Superior temporal gyrus (tissue), 1 donor: Measurements from ENCODE around the gene CCKAR.
A peak's percentile ranks its signal among the peaks of the same experiment; 100 is the strongest.

ENCODE experiments used
- DNase-seq: peaks from one replicate; pipeline ENCODE4 v3.0.0-alpha.2; 2016; ENCODE audit errors: extremely low spot score

The CCKAR gene

DNA sequence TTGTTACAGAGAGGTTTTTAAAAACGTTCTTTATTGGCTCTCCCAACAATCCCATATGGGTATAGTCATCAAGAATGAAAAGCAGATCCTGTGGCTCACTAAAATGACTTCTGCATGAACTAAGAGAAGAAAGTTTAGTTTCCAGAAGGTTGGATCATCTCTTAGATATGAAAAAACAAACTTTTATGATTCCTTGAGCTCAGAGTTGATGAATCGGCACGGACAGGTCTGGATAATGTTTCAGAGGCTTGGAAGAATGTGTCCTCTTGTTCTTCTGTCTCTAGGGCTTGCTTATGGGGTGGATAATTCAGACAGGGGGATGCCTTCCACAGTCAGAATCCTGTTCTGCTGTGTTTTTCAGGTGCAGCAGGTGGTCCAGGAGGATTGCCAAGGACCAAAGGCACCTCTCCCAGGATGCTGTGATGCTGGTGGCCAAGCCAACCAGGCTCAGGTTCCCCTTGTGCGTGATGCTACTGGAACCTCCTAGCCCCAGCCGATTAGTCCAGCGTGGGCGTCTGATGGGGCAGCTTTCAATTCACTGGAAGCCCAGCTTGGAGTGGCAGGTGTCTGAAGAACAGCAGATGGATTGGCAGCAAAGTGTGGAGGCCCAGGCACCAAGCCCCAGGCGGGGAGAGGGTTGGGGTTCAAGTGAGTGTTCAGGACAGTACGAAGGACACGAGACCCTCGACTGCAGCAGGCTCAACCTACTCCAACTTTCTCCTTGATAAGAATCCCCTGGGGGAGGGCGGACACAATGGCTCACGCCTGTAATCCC is 30.3 kb downstream of the CCKAR start:
- no peak for DNase-seq

DNA sequence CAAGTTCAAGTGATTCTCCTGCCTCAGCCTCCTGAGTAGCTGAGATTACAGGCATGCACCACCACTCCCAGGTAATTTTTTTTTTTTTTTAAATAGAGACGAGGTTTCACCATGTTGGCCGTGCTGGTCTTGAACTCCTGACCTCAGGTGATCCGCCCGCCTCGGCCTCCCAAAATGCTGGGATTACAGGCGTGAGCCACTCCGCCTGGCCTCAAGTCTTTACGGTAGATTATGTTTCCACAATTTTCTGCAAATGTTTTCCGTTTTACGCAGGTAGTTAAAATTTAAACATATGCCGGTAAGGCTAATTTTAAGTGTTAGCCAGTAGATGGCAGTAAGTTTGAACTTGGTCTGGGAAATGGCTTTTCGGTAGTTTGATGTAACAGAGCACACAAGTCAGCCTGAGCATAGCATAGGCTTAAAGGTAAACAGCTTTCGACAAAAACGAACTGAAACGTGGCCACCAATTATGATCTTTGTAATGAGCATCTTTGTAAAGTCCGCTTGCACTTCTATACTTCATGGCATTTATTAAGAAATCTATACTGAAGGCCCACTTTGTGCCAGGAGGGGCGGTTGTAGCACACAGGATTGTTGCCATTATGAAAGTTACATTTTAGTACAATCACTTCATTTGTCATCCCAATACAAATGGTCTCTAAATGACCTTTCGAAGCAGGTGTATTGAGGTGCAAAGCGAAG is 31.1 kb downstream of the CCKAR start:
- DNase-seq, result peak; percentile 60

- DNase-seq, result no peak
Observed at GRCh38 chr4:26458157-26458561, 32.1 kb downstream of the CCKAR start.

DNA sequence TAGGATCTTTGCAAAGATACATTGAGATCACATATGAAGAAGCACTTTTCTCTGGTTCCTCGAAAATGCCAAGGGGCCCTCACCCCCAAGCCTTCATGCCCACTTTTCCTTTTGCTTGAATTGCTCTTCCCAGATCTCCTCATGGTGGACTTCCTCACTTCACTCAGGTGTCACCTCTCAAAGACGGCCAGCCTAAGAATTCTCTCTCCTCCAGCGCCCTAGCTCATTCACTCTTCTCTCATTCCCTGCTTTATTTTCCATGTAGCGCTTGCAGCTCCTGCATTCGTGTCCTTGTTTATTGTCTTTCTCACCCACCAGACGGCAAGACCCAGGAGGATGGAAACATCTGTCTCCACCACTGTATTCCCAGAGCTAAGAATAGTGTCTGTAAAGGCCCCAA is 32.9 kb downstream of the CCKAR start:
- no peak for DNase-seq

DNA sequence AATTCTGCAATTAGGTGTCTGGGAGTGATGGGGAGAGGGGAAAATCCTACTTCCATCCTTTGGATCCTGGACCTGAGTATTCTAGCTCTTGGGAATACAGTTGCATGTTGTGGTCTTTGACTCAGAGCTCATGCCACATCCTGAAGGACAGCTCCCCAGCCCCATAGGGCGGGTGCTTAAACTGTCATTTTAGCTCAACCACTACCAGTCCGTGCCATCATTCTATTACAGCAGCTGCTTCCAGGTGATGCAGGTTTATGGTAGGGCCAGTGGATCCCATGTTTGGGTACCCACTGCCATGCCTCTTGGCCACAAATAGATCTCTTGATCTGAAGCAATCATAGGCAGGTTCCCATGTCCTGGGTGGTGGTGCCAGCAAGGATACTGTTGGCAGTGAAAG is 34.7 kb downstream of the CCKAR start:
- no peak for DNase-seq

DNA sequence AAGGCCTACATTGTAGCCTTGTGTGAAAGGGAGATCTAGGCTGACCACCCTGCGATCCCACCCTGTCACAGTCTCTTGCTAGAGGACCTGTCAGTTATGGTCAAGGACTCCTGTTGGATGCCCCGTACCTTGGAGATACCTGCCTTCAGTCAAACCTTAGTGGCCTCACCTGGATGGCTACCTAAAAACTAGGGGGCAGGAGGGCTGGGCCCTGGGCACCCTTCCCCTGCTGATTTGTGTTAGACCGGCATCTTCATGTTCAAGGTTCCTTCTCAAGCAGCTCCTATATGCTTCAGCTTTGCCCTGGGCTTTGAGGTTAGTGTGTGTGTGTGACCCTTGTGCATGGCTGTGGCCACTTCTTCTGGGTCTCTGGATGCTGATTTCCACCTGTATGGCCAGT is 35.3 kb downstream of the CCKAR start:
- no peak for DNase-seq

DNA sequence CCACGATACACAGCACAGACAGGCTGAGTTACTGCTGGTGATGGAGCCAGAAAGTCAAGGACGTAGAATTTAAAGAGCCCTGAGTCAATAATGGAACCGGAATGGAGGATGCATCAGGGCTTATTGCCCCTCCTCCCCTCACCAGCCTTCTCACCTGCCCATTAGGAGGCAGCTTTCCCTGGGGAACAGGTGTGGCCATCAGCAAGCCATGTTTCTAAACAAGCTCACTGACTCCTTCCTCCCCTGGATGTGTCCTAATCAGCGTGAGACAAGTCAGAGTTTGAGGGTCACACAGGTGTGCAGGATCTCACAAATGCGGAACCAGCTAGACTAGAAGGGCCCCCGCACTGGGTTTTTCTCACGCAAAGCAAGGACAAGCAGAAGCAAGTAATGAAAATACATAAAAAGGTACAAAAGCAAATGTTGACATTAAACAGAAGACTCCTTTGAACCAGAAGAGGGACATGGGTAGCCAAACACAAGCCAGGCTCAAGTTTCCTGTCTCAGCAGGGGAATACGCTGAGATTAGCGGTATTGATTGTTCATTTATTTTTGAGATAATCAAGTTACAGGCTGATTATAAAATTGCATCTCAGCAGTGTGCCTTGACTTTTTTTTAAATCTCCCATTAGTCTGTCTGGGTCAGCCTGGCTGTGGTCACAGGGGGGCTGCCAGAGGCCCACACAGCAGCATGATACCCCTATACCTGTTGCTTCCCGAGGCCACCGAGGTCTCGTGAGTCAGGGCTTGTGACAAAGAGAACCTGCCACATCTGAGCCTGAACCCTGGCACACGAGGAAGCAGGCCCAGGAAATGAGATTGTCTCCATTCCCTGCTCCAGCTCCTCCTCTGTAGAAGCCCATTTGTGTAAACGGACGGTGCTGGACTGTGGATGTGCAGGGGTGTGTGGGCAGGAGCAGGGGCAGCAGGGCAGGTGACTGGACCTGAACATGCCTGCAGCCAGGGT is 37.4 kb downstream of the CCKAR start:
- DNase-seq, result no peak

DNA sequence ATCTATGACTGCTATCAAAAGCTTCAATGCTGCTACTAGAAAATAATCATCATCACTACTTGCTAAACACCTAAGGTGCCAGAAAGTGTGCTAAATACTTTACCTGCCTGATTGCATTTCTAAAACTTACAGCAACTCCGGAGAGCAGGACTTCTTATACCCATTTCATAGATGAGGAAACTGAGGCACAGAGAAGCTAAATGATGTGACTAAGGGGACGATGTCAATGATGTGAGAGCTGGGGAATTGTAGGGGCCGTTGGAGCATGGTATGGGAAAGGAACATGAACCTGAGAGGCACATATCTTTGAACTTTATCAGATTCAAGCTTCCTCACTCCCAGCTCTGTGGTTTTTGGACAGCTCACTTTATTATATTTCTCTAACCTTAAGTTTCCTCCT is 38.7 kb downstream of the CCKAR start:
- DNase-seq, result no peak

DNA sequence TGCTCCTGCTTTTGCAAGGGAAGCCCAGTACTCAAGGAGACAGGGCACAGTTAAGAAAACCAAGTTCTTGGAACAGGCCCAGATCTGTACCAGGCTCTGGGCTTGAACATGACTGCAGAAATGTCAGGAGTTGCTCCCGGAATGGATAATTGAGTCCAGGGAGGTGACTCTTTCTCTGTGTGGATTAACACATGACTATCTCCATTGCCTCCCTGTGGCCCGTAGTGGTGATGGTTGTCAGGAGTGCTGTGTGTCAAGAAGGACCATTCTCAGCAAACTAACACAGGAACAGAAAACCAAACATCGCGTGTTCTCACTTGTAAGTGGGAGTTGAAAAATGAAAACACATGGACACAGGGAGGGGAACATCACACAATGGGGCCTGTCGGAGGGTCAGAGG is 39.9 kb downstream of the CCKAR start:
- no peak for DNase-seq

- no peak for DNase-seq
Observed at GRCh38 chr4:26447378-26447777, 42.9 kb downstream of the CCKAR start.

- no peak for DNase-seq
Observed at GRCh38 chr4:26441771-26442170, 48.5 kb downstream of the CCKAR start.

DNA sequence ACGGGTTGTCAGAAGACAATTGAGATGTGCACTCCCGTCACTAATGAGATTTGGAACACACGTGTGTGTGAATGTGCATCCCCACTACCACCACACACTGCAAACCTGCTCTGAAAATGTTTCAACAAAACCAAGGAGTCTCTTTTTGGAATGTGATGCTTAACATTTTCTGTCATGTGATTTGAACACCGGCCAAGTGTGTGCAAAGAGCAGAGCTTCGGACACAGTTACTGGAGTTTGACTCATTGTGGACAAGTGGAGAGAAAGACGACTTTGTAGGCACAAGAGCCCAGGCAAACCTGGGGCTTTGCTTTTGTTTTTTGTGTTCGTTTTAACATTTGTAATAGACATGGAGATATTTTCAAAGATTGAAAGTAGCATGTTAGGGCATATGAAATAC is 49.2 kb downstream of the CCKAR start:
- no peak for DNase-seq

DNA sequence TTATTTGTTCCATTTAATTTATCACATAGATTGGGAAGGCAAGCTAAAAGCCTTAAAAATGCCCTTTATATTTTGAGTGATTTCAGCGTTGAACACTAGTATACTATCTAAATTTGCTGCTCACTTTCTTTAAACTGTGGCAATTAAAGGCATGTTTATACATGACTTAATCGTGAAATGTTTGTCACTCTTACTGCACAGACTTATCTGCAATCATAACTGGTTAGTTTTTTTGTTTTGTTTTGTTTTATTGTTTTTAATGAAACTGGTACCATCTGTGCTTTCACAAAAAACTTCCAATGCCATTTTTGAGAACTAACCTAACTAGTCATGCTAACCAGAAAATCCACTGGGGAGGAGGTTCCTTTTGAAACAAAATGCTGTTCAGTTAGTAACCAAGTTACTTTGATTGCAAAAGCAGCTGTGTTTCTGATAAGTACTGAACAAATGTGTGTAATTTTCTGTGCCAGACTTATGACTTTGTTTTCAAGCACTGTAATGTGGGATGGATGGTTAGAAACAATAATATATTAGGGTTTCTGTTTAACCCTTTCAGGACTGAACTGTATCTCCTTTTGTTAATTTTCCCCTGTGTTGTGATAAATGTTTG is 56.1 kb downstream of the CCKAR start:
- DNase-seq, result no peak

DNA sequence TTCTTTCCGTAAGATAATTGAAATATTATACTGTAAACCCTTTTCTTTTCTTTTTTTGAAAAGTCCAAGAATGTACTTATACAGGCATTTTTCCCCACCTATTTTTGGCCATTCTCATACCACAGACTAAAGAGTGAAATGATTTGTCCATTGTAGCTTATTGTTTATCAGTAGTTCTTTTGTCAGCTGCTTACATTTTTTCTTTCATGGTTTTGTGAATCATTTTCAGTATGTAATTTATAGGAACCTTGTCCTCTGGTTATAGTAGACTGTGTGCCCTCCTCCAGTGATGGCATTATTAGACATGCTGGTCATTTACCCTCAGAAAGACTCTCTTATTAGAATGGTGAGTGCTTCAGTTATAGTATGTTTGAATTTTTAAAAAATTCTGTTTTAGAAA is 56.7 kb downstream of the CCKAR start:
- DNase-seq, result no peak

GRCh38 chr4:26432419-26432818 is 57.9 kb downstream of the CCKAR start:
- DNase-seq, result no peak

DNA sequence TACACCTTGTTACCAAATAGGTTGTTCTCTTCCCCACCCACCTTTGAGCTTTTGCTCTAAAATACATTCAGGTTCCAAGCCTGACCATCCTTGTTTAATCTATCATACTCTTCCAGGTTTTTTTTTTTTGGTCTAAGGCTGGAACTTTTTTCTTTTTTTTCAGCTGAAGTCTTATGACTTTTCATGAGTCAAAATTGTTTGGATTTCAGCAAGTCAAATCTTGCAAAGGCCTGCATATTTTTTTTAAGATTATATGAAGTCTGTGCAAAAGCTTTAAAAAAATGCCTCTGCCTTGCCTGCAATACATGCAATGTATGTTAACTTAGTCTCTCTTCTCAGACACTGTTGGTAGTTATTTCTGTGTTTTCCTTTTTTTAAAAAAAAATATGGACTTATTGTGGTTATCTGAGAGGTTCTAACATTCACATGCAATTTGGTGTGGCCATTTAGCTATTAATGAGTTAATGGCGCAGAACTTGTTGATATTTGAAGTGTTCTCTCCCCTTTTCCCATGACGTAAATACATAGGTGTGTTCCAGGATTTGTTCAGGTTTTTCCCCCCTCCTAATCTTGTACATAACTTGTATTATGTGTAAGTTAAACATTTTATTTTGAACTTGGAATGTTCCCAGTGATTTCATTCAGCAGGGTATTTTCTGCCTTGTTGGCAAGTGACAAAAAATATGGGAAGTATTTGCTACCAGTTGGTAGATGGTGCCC is 58.7 kb downstream of the CCKAR start:
- no peak for DNase-seq
